ENCODE measurements around the gene SLC4A1AP.
"Not testable (repeated sequence)": the region's sequence is repeated elsewhere in the genome, so short reads cannot be mapped to it uniquely, and the experiment has no call there.

Gene SLC4A1AP

GRCh38 chr2:27652341-27652740, 11.3 kb upstream of the SLC4A1AP start:
- DNase-seq = no peak

DNA sequence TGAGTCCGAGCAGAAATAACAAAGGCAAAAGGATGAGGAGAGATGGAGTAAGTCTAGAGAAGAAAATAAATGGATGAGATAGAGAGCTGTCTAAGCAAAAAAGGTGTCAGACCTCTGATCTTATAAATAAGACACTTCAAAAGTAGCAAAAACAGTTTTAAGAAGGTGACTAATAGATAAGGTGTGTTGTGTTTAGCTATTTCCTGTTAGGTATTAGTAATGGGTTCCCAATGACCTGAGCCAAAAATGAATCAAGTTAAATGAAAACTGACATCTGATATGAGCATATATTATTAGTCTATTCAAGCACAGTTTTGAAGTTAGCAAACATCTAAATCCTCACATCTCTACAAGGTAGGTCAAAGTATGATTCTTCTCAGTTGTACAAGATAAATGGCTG, 10.9 kb upstream of the SLC4A1AP start:
- no peak for DNase-seq

GRCh38 chr2:27653397-27653796, 10.3 kb upstream of the SLC4A1AP start:
- DNase-seq = no peak

- no peak for DNase-seq
These were observed 8.3 kb upstream of the SLC4A1AP start for GRCh38 chr2:27655155-27655951.

GRCh38 chr2:27661371-27661770, 2.3 kb upstream of the SLC4A1AP start:
- DNase-seq = no peak

GRCh38 chr2:27664154-27664574, 475 bp downstream of the SLC4A1AP start:
- DNase-seq = no peak

- no peak for DNase-seq
These were observed 1.1 kb downstream of the SLC4A1AP start for GRCh38 chr2:27664622-27665363.

DNA sequence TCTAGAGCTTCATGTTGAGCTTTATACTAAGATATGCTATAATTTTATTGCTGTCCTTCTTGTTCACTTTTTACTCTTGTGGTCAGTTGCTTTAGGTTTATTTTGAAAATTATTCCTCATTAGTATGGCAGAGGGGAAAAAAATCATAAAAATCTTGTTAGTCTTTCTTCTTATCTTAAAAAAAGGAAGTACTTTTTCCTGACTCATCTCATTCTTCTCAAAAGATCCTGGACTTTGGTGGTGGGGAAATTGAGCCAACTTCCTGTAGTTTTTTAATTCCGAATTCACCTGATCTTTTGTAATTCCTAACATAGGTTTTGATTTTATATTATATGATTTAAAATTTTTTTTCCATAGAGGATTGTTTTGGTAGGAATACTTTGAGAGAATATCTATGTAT, 3.8 kb downstream of the SLC4A1AP start:
- no peak for DNase-seq

- DNase-seq = no peak
These were observed 7.5 kb downstream of the SLC4A1AP start for GRCh38 chr2:27671235-27671634.

DNA sequence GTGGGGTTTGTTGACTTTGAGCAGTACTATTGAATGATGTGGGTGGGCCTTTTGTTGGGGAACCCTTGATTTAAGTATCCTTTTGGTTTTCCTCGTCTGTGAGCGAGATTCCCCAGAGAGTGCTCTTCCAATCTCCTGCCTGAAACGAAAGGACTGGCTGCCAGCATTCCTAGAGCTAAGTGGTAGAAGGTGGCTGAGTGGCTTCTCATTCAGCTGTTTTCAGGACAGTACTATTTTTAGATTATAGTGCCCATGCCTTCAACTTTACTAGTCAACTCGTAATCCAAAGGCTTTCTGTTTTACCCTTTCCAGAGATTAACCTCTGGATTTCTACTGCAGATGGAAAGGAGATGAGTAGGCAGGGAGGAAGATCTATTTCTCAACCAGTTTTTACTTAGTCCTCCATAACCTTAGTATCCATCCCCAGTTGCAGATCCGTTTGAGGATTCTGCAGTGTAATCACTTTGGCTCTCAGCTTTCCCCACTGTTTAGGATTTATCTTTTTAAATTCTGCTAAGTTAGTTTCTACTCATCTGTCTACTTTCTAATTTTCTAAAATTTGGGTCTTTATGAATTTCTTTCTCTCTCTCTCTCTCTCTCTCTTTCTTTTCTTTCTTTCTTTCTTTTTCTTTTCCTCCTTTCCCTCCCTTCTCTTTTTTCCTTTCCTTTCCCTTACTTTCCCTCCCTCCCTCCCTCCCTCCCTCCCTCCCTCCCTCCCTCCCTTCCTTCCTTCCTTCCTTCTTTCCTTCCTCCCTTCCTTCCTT, 9.2 kb downstream of the SLC4A1AP start:
- DNase-seq = no peak

- no peak for DNase-seq
These were observed 16.9 kb downstream of the SLC4A1AP start for GRCh38 chr2:27680571-27680970.

- no peak for DNase-seq
These were observed 18.2 kb downstream of the SLC4A1AP start for GRCh38 chr2:27681841-27682240.

GRCh38 chr2:27682334-27682771, 18.7 kb downstream of the SLC4A1AP start:
- not testable (repeated sequence) for DNase-seq

GRCh38 chr2:27683390-27684071, 19.8 kb downstream of the SLC4A1AP start:
- DNase-seq = peak; percentile 86

- DNase-seq = not testable (repeated sequence)
These were observed 21.3 kb downstream of the SLC4A1AP start for GRCh38 chr2:27685006-27685405.

DNA sequence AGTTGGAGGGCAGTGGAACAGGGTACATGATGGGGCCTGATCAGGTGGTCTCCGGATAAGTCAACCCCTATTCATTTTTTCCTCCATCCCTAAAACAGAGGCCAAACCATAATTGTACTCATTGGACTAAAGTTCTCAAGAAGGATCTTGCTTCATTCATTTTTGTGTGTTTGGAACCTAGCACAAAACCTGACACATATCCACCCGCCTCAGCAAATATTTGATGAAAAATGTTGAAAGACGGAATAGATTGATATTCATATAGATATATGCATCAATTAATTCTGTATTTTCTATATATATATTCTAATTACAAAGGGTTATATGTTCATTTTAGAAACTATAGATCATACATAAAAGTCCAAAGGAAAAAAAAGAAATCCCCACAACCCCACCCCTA, 21.9 kb downstream of the SLC4A1AP start:
- DNase-seq = no peak

GRCh38 chr2:27687232-27687631, 23.5 kb downstream of the SLC4A1AP start:
- DNase-seq = no peak

DNA sequence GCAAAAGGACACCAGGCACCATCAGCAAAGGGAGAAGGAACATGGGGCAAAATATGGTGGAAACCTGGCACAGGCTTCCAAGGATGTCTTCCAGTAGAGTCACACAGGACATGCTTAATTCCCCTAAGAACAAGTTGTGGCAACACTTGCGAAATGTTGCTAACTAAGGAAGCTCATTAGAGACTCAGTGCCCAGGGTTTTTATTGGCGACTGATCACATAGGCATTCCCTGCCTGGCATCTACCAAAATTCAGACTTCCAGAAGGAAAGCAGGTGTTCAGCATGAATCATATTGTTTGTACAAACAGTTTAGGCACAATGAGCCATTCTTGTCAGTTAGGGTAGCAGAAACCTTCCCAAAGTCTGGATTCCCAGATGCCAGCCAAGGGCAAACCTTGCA, 25.7 kb downstream of the SLC4A1AP start:
- no peak for DNase-seq

DNA sequence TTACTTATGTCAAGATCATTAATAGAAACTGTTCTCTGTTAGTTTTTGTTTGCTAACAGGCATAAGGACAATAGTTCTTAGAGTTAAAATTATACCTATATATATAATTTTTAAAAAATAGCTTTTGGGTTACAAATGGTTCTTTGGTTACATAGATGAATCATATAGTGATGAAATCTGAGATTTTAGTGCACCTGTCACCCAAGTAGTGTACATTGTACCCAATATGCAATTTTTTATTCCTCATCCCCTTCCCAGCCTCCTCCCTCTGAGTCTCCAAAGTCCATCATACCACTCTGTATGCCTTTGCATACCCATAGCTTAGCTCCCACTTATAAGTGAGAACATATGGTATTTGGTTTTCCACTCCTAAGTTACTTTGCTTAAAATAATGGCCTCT, 26.4 kb downstream of the SLC4A1AP start:
- no peak for DNase-seq

GRCh38 chr2:27697660-27698059, 34.0 kb downstream of the SLC4A1AP start:
- no peak for DNase-seq

DNA sequence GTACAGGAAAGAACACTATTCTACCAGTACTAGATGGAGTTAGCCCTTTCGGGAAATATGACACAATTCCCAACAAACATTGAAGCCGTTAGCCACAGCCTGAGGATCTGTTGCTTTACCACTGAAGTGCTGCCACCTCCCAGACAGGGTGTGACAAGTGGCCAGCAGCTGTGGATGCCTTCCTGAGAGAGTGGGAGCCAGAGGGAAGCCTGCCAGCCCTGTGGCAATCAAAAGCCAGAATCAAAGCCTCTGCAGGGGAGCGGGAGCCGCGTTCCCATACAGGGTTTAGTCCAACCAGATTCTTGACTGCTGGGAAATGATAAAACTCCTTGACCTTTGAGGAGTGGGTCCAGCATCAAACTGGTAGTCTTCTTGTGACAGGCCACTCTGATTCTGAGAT, 38.0 kb downstream of the SLC4A1AP start:
- DNase-seq = no peak

- DNase-seq = no peak
These were observed 38.6 kb downstream of the SLC4A1AP start for GRCh38 chr2:27702302-27702701.
